H1 (cell line): ENCODE data around the gene CLDN7. TPM values are rescaled to one million over a fixed set of nuclear protein-coding genes. Genes with fewer than 3 reads are reported as not detected.

Experiments used
- CTCF ChIP-seq, 3 experiments: IDR thresholded peaks; 1 replicate in 2 of 3; 2 replicates in 1 of 3; pipeline versions ENCODE4 v1.5.1 to v1.6.1; 2011; ENCODE audit warnings: low read length in 3 of 3, mild to moderate bottlenecking in 3 of 3, inconsistent platforms in 2 of 3, low read depth in 1 of 3, moderate library complexity in 1 of 3; ENCODE audit not compliant: insufficient read depth in 1 of 3; ENCODE audit errors: control extremely low read depth in 1 of 3
- polyA plus RNA-seq, 7 experiments: library from polyadenylated mRNA; depleted of rRNA in 3 of 7; stranded (reverse) in 5 of 7; unstranded in 2 of 7; fragments of >200 nt in 5 of 7; fragments of 200-250 nt in 2 of 7; gene quantifications; 1 replicate in 5 of 7; 2 replicates in 1 of 7; 4 replicates in 1 of 7; pipeline versions ENCODE4 v1.2.1 to v1.2.3, GENCODE V29; 2011 to 2013; ENCODE audit warnings: missing spikeins in 2 of 7, mixed read lengths in 2 of 7
- total RNA-seq: library from RNA; stranded (reverse); fragmentation: NEBNext Ultra II Directional; extraction: Animal tissue kit (Norgen Biotek cat#: 25700); gene quantifications from 2 replicates; pipeline ENCODE4 v1.2.1, GENCODE V29; 2021

The CLDN7 gene
- total and polyA plus RNA-seq, 2 of the 8 experiments (the other 6 are each of a cell fraction or from before 2014, with no cell fraction given), result 118 to 119 TPM

GRCh38 chr17:7295230-7296180 lies 33.2 kb upstream of the CLDN7 start (continued):
- peak in 1 of 3 experiments; percentile 7; a peak in 1 of 4 replicates for TF ChIP-seq CTCF (IDR thresholded peaks at IDR 0.05; ENCODE audit: control extremely low read depth in 1 of 3, insufficient read depth in 1 of 3, low read depth in 1 of 3, low read length in 3 of 3)
